Measurements from ENCODE around the gene CX3CL1. TPM values are rescaled to one million over a fixed set of nuclear protein-coding genes. Genes with fewer than 3 reads are reported as not detected.
"Not testable (repeated sequence)": the region's sequence is repeated elsewhere in the genome, so short reads cannot be mapped to it uniquely, and the experiment has no call there.

Gene CX3CL1
- polyA plus RNA-seq, 4 donors = 0.67 to 25.4 (median 9.7) TPM

- no peaks in the 10 kb centered on the region for H3K36me3 ChIP-seq (ENCODE audit: control insufficient read depth in 3 of 3, insufficient read depth in 2 of 3, low read depth in 1 of 3, low read length in 3 of 3)
- no peaks in the 10 kb centered on the region for H3K9me3 ChIP-seq (ENCODE audit: control insufficient read depth in 2 of 2, insufficient read depth in 1 of 2, low read depth in 1 of 2, low read length in 1 of 2)
- no peaks in the 10 kb centered on the region for H3K27me3 ChIP-seq (ENCODE audit: control insufficient read depth in 3 of 3, insufficient read depth in 3 of 3, low read length in 3 of 3)
- FAIRE-seq (no peak), DNase-seq (peak; percentile 52 to 61)
- H3K27ac ChIP-seq (ENCODE audit: low read depth in 1 of 3, low read length in 2 of 3) = no peak overlapping the region
- H3K4me1 ChIP-seq (ENCODE audit: control insufficient read depth in 3 of 3, insufficient read depth in 2 of 3, low read depth in 1 of 3, low read length in 2 of 3) = no peaks in the 10 kb centered on the region
- 27 to 40% (median 34%) methylated on average over 8 of the region's 8 CpGs for WGBS, 3 donors
- no peak overlapping the region for H3K4me3 ChIP-seq (ENCODE audit: low read depth in 1 of 3, low read length in 3 of 3)
Observed at GRCh38 chr16:57341441-57342303, 30.6 kb upstream of the CX3CL1 start.

- H3K27ac ChIP-seq (ENCODE audit: low read depth in 1 of 3, low read length in 2 of 3) = not testable (repeated sequence)
Observed at GRCh38 chr16:57342606-57343005, 29.7 kb upstream of the CX3CL1 start.

GRCh38 chr16:57343221-57343620, 29.1 kb upstream of the CX3CL1 start:
- DNase-seq = no peak
- no peaks in the 10 kb centered on the region for H3K27me3 ChIP-seq (ENCODE audit: control insufficient read depth in 3 of 3, insufficient read depth in 3 of 3, low read length in 3 of 3)
- no peak overlapping the region for H3K27ac ChIP-seq (ENCODE audit: low read depth in 1 of 3, low read length in 2 of 3)
- no peak for FAIRE-seq
- WGBS, 3 donors = 83 to 88% (median 83%) methylated on average over 7 of the region's 7 CpGs
- H3K9me3 ChIP-seq (ENCODE audit: control insufficient read depth in 2 of 2, insufficient read depth in 1 of 2, low read depth in 1 of 2, low read length in 1 of 2) = peaks cover 0 to 3% of the 10 kb centered on the region in 2 donors
- no peak overlapping the region for H3K4me3 ChIP-seq (ENCODE audit: low read depth in 1 of 3, low read length in 3 of 3)
- H3K4me1 ChIP-seq (ENCODE audit: control insufficient read depth in 3 of 3, insufficient read depth in 2 of 3, low read depth in 1 of 3, low read length in 2 of 3) = no peaks in the 10 kb centered on the region
- H3K36me3 ChIP-seq (ENCODE audit: control insufficient read depth in 3 of 3, insufficient read depth in 2 of 3, low read depth in 1 of 3, low read length in 3 of 3) = no peaks in the 10 kb centered on the region

More at GRCh38 chr16:57342606-57343005, 29.7 kb upstream of the CX3CL1 start:
- FAIRE-seq; DNase-seq; H3K4me1 ChIP-seq (ENCODE audit: control insufficient read depth in 3 of 3, insufficient read depth in 2 of 3, low read depth in 1 of 3, low read length in 2 of 3); H3K36me3 ChIP-seq (ENCODE audit: control insufficient read depth in 3 of 3, insufficient read depth in 2 of 3, low read depth in 1 of 3, low read length in 3 of 3); H3K27me3 ChIP-seq (ENCODE audit: control insufficient read depth in 3 of 3, insufficient read depth in 3 of 3, low read length in 3 of 3); H3K9me3 ChIP-seq (ENCODE audit: control insufficient read depth in 2 of 2, insufficient read depth in 1 of 2, low read depth in 1 of 2, low read length in 1 of 2); H3K4me3 ChIP-seq (ENCODE audit: low read depth in 1 of 3, low read length in 3 of 3): not testable (repeated sequence)
- WGBS, 3 donors = 79 to 91% (median 86%) methylated on average over 9 of the region's 9 CpGs

- not testable (repeated sequence) for FAIRE-seq
Observed at GRCh38 chr16:57344094-57344493, 28.2 kb upstream of the CX3CL1 start.

GRCh38 chr16:57345021-57345420, 27.3 kb upstream of the CX3CL1 start:
- Histone ChIP-seq H3K9me3 (ENCODE audit: control insufficient read depth in 2 of 2, insufficient read depth in 1 of 2, low read depth in 1 of 2, low read length in 1 of 2) (peaks cover 0 to 3% of the 10 kb centered on the region in 2 donors), H3K36me3 (ENCODE audit: control insufficient read depth in 3 of 3, insufficient read depth in 2 of 3, low read depth in 1 of 3, low read length in 3 of 3) (no peaks in the 10 kb centered on the region), H3K27me3 (ENCODE audit: control insufficient read depth in 3 of 3, insufficient read depth in 3 of 3, low read length in 3 of 3) (peaks cover 0 to 5% (median 2%) of the 10 kb centered on the region in 3 donors), H3K4me1 (ENCODE audit: control insufficient read depth in 3 of 3, insufficient read depth in 2 of 3, low read depth in 1 of 3, low read length in 2 of 3) (no peaks in the 10 kb centered on the region), H3K27ac (ENCODE audit: low read depth in 1 of 3, low read length in 2 of 3) (no peak overlapping the region), H3K4me3 (ENCODE audit: low read depth in 1 of 3, low read length in 3 of 3) (no peak overlapping the region)
- FAIRE-seq (no peak), DNase-seq (no peak)
- 48 to 72% (median 64%) methylated on average over 2 of the region's 2 CpGs for WGBS, 3 donors

More at GRCh38 chr16:57344094-57344493, 28.2 kb upstream of the CX3CL1 start:
- H3K4me3 ChIP-seq (ENCODE audit: low read depth in 1 of 3, low read length in 3 of 3); H3K27me3 ChIP-seq (ENCODE audit: control insufficient read depth in 3 of 3, insufficient read depth in 3 of 3, low read length in 3 of 3); H3K4me1 ChIP-seq (ENCODE audit: control insufficient read depth in 3 of 3, insufficient read depth in 2 of 3, low read depth in 1 of 3, low read length in 2 of 3); DNase-seq; H3K36me3 ChIP-seq (ENCODE audit: control insufficient read depth in 3 of 3, insufficient read depth in 2 of 3, low read depth in 1 of 3, low read length in 3 of 3); H3K9me3 ChIP-seq (ENCODE audit: control insufficient read depth in 2 of 2, insufficient read depth in 1 of 2, low read depth in 1 of 2, low read length in 1 of 2); H3K27ac ChIP-seq (ENCODE audit: low read depth in 1 of 3, low read length in 2 of 3): not testable (repeated sequence)
- 95% methylated on average over 5 of the region's 5 CpGs for WGBS, 3 donors

- H3K4me3 ChIP-seq (ENCODE audit: low read depth in 1 of 3, low read length in 3 of 3) = no peak overlapping the region
- DNase-seq (no peak), FAIRE-seq (no peak)
- no peaks in the 10 kb centered on the region for H3K36me3 ChIP-seq (ENCODE audit: control insufficient read depth in 3 of 3, insufficient read depth in 2 of 3, low read depth in 1 of 3, low read length in 3 of 3)
- H3K9me3 ChIP-seq (ENCODE audit: control insufficient read depth in 2 of 2, insufficient read depth in 1 of 2, low read depth in 1 of 2, low read length in 1 of 2) = peaks cover 0 to 3% of the 10 kb centered on the region in 2 donors
- H3K27ac ChIP-seq (ENCODE audit: low read depth in 1 of 3, low read length in 2 of 3) = no peak overlapping the region
- H3K4me1 ChIP-seq (ENCODE audit: control insufficient read depth in 3 of 3, insufficient read depth in 2 of 3, low read depth in 1 of 3, low read length in 2 of 3) = no peaks in the 10 kb centered on the region
- peaks cover 0 to 5% (median 2%) of the 10 kb centered on the region in 3 donors for H3K27me3 ChIP-seq (ENCODE audit: control insufficient read depth in 3 of 3, insufficient read depth in 3 of 3, low read length in 3 of 3)
- 61 to 69% (median 63%) methylated on average over 3 of the region's 3 CpGs for WGBS, 3 donors
Observed at GRCh38 chr16:57345666-57346204, 26.6 kb upstream of the CX3CL1 start.

GRCh38 chr16:57347858-57348257, 24.4 kb upstream of the CX3CL1 start:
- no peaks in the 10 kb centered on the region for H3K4me1 ChIP-seq (ENCODE audit: control insufficient read depth in 3 of 3, insufficient read depth in 2 of 3, low read depth in 1 of 3, low read length in 2 of 3)
- no peak overlapping the region for H3K27ac ChIP-seq (ENCODE audit: low read depth in 1 of 3, low read length in 2 of 3)
- WGBS, 3 donors = 85 to 87% (median 85%) methylated on average over 6 of the region's 6 CpGs
- FAIRE-seq (no peak), DNase-seq (no peak)
- H3K36me3 ChIP-seq (ENCODE audit: control insufficient read depth in 3 of 3, insufficient read depth in 2 of 3, low read depth in 1 of 3, low read length in 3 of 3) = no peaks in the 10 kb centered on the region
- H3K9me3 ChIP-seq (ENCODE audit: control insufficient read depth in 2 of 2, insufficient read depth in 1 of 2, low read depth in 1 of 2, low read length in 1 of 2) = peaks cover 0 to 3% of the 10 kb centered on the region in 2 donors
- H3K4me3 ChIP-seq (ENCODE audit: low read depth in 1 of 3, low read length in 3 of 3) = no peak overlapping the region
- peaks cover 0 to 5% (median 2%) of the 10 kb centered on the region in 3 donors for H3K27me3 ChIP-seq (ENCODE audit: control insufficient read depth in 3 of 3, insufficient read depth in 3 of 3, low read length in 3 of 3)

GRCh38 chr16:57348327-57348726, 24.0 kb upstream of the CX3CL1 start:
- H3K36me3 ChIP-seq (ENCODE audit: control insufficient read depth in 3 of 3, insufficient read depth in 2 of 3, low read depth in 1 of 3, low read length in 3 of 3) = no peaks in the 10 kb centered on the region
- H3K9me3 ChIP-seq (ENCODE audit: control insufficient read depth in 2 of 2, insufficient read depth in 1 of 2, low read depth in 1 of 2, low read length in 1 of 2) = peaks cover 0 to 3% of the 10 kb centered on the region in 2 donors
- peaks cover 0 to 5% (median 2%) of the 10 kb centered on the region in 3 donors for H3K27me3 ChIP-seq (ENCODE audit: control insufficient read depth in 3 of 3, insufficient read depth in 3 of 3, low read length in 3 of 3)
- WGBS, 3 donors = 69 to 93% (median 92%) methylated on average over 2 of the region's 2 CpGs
- FAIRE-seq (no peak), DNase-seq (no peak)
- H3K4me1 ChIP-seq (ENCODE audit: control insufficient read depth in 3 of 3, insufficient read depth in 2 of 3, low read depth in 1 of 3, low read length in 2 of 3) = no peaks in the 10 kb centered on the region
- H3K27ac ChIP-seq (ENCODE audit: low read depth in 1 of 3, low read length in 2 of 3) = no peak overlapping the region
- H3K4me3 ChIP-seq (ENCODE audit: low read depth in 1 of 3, low read length in 3 of 3) = no peak overlapping the region
